Breast epithelium (tissue), 4 donors: ENCODE measurements around the gene JSRP1. TPM values are rescaled to one million over a fixed set of nuclear protein-coding genes. Genes with fewer than 3 reads are reported as not detected.
A peak's percentile ranks its signal among the peaks of the same experiment; 100 is the strongest.

Experiments used
- DNase-seq, 2 donors: peaks; one replicate each; pipeline ENCODE4 v3.0.0-alpha.2; 2019; ENCODE audit warnings: low spot score in 2 of 2
- H3K27ac ChIP-seq, 2 donors: fragments of 200-600 bp; sonication (generic) in 1 of 2; one replicate each; pipeline ENCODE4 v1.5.1; 2016 to 2019; ENCODE audit warnings: mild to moderate bottlenecking in 1 of 2
- H3K27me3 ChIP-seq, 2 donors: fragments of 200-600 bp; sonication (generic) in 1 of 2; one replicate each; pipeline versions ENCODE4 v1.5.1 to v1.6.0; 2017 to 2019; ENCODE audit warnings: control low read depth in 1 of 2, mild to moderate bottlenecking in 1 of 2
- H3K36me3 ChIP-seq: fragments of 200-600 bp; one replicate; pipeline ENCODE4 v1.5.1; 2019
- H3K4me1 ChIP-seq, 2 donors: fragments of 200-600 bp; sonication (generic); one replicate each; pipeline ENCODE4 v1.5.1; 2016 to 2019; ENCODE audit warnings: control low read depth in 1 of 2
- H3K4me3 ChIP-seq, 3 donors: fragments of 200-600 bp; sonication (generic); 1 replicate in 2 of 3; 2 replicates in 1 of 3; pipeline ENCODE4 v1.5.1; 2016 to 2019; ENCODE audit warnings: mild to moderate bottlenecking in 3 of 3, moderate library complexity in 2 of 3
- H3K9me3 ChIP-seq, 2 donors: fragments of 200-600 bp; sonication (generic) in 1 of 2; one replicate each; pipeline ENCODE4 v1.5.1; 2016 to 2019; ENCODE audit warnings: control low read depth in 1 of 2
- CTCF ChIP-seq, 3 donors: fragments of 450-650 bp; IDR thresholded peaks; one replicate each; pipeline ENCODE4 v1.5.1; 2016 to 2017; ENCODE audit warnings: antibody characterized with exemption in 3 of 3, mild to moderate bottlenecking in 3 of 3, moderate library complexity in 3 of 3
- POLR2A ChIP-seq: fragments of 450-650 bp; IDR thresholded peaks from one replicate; pipeline ENCODE4 v1.6.1; 2016; ENCODE audit warnings: antibody characterized with exemption, mild to moderate bottlenecking, moderate library complexity
- POLR2AphosphoS5 ChIP-seq, 3 donors: sonication (generic); formaldehyde crosslinking; IDR thresholded peaks; one replicate each; pipeline ENCODE4 v1.6.1; 2017; ENCODE audit warnings: antibody characterized with exemption in 3 of 3
- intact Hi-C: fragments of 100-400 bp; cut with DNase I; formaldehyde crosslinking; loops from one replicate; pipeline ENCODE4 v1.15.1; 2023; ENCODE audit warnings: low total_unique reads
- total RNA-seq, 3 donors: library from RNA; depleted of rRNA; stranded (reverse); fragments of >200 nt; gene quantifications; one replicate each; pipeline ENCODE4 v1.1.0, GENCODE V29; 2016

Gene JSRP1
- total RNA-seq, 3 donors from 2014 or later, result 1.0 to 2.3 TPM; not detected in 1

GRCh38 chr19:2239173-2239572 lies 17.0 kb downstream of the JSRP1 start:
- TF ChIP-seq CTCF (IDR thresholded peaks at IDR 0.05), result no peak
- no peak for TF ChIP-seq POLR2AphosphoS5 (IDR thresholded peaks at IDR 0.05)
- no peak for TF ChIP-seq POLR2A
- no peaks in the 10 kb centered on the region for H3K9me3 ChIP-seq
- H3K4me1 ChIP-seq, result peaks cover 18 to 37% of the 10 kb centered on the region in 2 donors
- peaks cover 5% of the 10 kb centered on the region for H3K36me3 ChIP-seq
- peak overlapping the region in 1 of 2 donors; percentile 82 for H3K27ac ChIP-seq
- intact Hi-C loops, result loop anchor here (5.0 kb wide), 1 partner anchor 33 kb away; no protein-coding TSS in a partner anchor
- peak overlapping the region in 1 of 3 donors; percentile 18 for H3K4me3 ChIP-seq
- no peaks in the 10 kb centered on the region for H3K27me3 ChIP-seq
- no peak for DNase-seq

GRCh38 chr19:2237869-2238153 lies 18.4 kb downstream of the JSRP1 start:
- Histone ChIP-seq H3K9me3 (no peaks in the 10 kb centered on the region), H3K27me3 (no peaks in the 10 kb centered on the region), H3K27ac (peak overlapping the region; percentile 21 to 99), H3K4me3 (peak overlapping the region; percentile 84 to 95 (median 85)), H3K4me1 (peaks cover 18 to 37% of the 10 kb centered on the region in 2 donors), H3K36me3 (no peaks in the 10 kb centered on the region)
- TF ChIP-seq POLR2A, result no peak
- TF ChIP-seq POLR2AphosphoS5 (IDR thresholded peaks at IDR 0.05), result no peak
- DNase-seq, result no peak
- intact Hi-C loops, result loop anchor here (5.0 kb wide), 1 partner anchor 34 kb away; no protein-coding TSS in a partner anchor

GRCh38 chr19:2237051-2237868 lies 19.0 kb downstream of the JSRP1 start:
- Histone ChIP-seq H3K36me3 (no peaks in the 10 kb centered on the region), H3K9me3 (no peaks in the 10 kb centered on the region), H3K4me1 (peaks cover 18 to 37% of the 10 kb centered on the region in 2 donors), H3K4me3 (peak overlapping the region; percentile 84 to 95 (median 85)), H3K27ac (peak overlapping the region; percentile 99), H3K27me3 (no peaks in the 10 kb centered on the region)
- intact Hi-C loops, result loop anchor here (5.0 kb wide), 1 partner anchor 35 kb away; no protein-coding TSS in a partner anchor
- no peak for DNase-seq
- TF ChIP-seq POLR2A, result peak; percentile 3
- no peak for TF ChIP-seq CTCF (IDR thresholded peaks at IDR 0.05)

- Histone ChIP-seq H3K36me3 (no peaks in the 10 kb centered on the region), H3K27me3 (no peaks in the 10 kb centered on the region), H3K9me3 (no peaks in the 10 kb centered on the region), H3K27ac (peak within 1 kb of the TSS; percentile 99), H3K4me3 (peak within 1 kb of the TSS; percentile 84 to 95 (median 85)), H3K4me1 (peaks cover 10 to 37% of the 10 kb centered on the region in 2 donors)
- peak; percentile 96 to 97 for DNase-seq
- TF ChIP-seq POLR2A, result peak; percentile 58
- peak; percentile 97 to 100 (median 99) for TF ChIP-seq CTCF (IDR thresholded peaks at IDR 0.05)
- TF ChIP-seq POLR2AphosphoS5 (IDR thresholded peaks at IDR 0.05), result peak; percentile 91 to 97 (median 91)
- intact Hi-C loops, result loop anchor here (5.0 kb wide), 1 partner anchor 36 kb away; no protein-coding TSS in a partner anchor
These were observed 19.7 kb downstream of the JSRP1 start, which contains the start of the genes PLEKHJ1 and SF3A2 for GRCh38 chr19:2236314-2237050. Gene PLEKHJ1, minus strand, starts transcription at chr19:2236329. Its CDS starts 81 bp downstream, at chr19:2236248. Gene SF3A2, plus strand, starts transcription at chr19:2236824. Its CDS starts 6,595 bp downstream, at chr19:2243419.

GRCh38 chr19:2236064-2236313 lies 20.2 kb downstream of the JSRP1 start:
- TF ChIP-seq POLR2AphosphoS5 (IDR thresholded peaks at IDR 0.05) (no peak), CTCF (IDR thresholded peaks at IDR 0.05) (no peak), POLR2A (no peak)

More at GRCh38 chr19:2236064-2236313, 20.2 kb downstream of the JSRP1 start:
- DNase-seq, result no peak
- H3K36me3 ChIP-seq, result no peaks in the 10 kb centered on the region
- peak overlapping the region; percentile 99 for H3K27ac ChIP-seq
- no peaks in the 10 kb centered on the region for H3K27me3 ChIP-seq
- peak overlapping the region; percentile 84 to 95 (median 85) for H3K4me3 ChIP-seq
- peaks cover 6 to 34% of the 10 kb centered on the region in 2 donors for H3K4me1 ChIP-seq
- intact Hi-C loops, result loop anchor here (5.0 kb wide), 1 partner anchor 36 kb away; no protein-coding TSS in a partner anchor
- H3K9me3 ChIP-seq, result no peaks in the 10 kb centered on the region
